GM06990 (cell line): Measurements from ENCODE around the gene PDE1A.

Source experiments
- DNase-seq: peaks from one replicate; pipeline ENCODE4 v3.0.0-alpha.2; 2011; ENCODE audit not compliant: insufficient read length; ENCODE audit errors: extremely low read depth
- H3K27me3 ChIP-seq: replicated peaks from 2 replicates; pipeline ENCODE4 v1.6.0; 2011; ENCODE audit warnings: low read length; ENCODE audit not compliant: control insufficient read depth, insufficient read depth
- H3K36me3 ChIP-seq: 2 replicates; pipeline ENCODE4 v1.5.1; 2011; ENCODE audit warnings: low read length; ENCODE audit not compliant: control insufficient read depth, insufficient read depth
- H3K4me3 ChIP-seq: replicated peaks from 2 replicates; pipeline ENCODE4 v1.5.1; 2011; ENCODE audit warnings: low read depth, mild to moderate bottlenecking, control low read depth, low read length
- TF ChIP-seq, protein P1 (sequence below): IDR thresholded peaks from 2 replicates; pipeline ENCODE4 v1.5.1; 2011; ENCODE audit warnings: low read length, control low read depth, mild to moderate bottlenecking, inconsistent platforms; ENCODE audit not compliant: insufficient read depth, poor library complexity, severe bottlenecking

Gene PDE1A

DNA sequence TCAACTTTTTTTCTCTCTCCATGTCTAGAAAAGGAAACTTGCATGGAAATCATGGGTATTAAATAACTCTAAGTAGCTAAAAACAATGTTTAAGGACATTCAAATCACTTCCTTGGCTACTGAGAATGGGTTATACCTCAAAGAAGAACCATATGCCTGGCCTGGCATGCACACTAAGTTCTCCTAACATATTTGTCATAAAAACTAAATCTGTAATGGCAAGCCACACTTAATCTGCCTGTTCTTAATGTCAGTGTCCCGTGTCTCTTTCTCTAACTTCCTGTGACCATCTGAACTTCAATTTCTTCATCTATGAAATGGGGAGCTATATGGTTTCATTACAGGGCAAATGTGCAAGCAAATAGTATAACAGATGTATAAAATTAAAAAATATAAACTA is 11.1 kb downstream of the PDE1A start:
- no peak for DNase-seq
- Histone ChIP-seq H3K4me3 (no peak overlapping the region), H3K36me3 (no peaks in the 10 kb centered on the region), H3K27me3 (no peaks in the 10 kb centered on the region)
- TF ChIP-seq, protein P1, sequence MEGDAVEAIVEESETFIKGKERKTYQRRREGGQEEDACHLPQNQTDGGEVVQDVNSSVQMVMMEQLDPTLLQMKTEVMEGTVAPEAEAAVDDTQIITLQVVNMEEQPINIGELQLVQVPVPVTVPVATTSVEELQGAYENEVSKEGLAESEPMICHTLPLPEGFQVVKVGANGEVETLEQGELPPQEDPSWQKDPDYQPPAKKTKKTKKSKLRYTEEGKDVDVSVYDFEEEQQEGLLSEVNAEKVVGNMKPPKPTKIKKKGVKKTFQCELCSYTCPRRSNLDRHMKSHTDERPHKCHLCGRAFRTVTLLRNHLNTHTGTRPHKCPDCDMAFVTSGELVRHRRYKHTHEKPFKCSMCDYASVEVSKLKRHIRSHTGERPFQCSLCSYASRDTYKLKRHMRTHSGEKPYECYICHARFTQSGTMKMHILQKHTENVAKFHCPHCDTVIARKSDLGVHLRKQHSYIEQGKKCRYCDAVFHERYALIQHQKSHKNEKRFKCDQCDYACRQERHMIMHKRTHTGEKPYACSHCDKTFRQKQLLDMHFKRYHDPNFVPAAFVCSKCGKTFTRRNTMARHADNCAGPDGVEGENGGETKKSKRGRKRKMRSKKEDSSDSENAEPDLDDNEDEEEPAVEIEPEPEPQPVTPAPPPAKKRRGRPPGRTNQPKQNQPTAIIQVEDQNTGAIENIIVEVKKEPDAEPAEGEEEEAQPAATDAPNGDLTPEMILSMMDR: no peak

DNA sequence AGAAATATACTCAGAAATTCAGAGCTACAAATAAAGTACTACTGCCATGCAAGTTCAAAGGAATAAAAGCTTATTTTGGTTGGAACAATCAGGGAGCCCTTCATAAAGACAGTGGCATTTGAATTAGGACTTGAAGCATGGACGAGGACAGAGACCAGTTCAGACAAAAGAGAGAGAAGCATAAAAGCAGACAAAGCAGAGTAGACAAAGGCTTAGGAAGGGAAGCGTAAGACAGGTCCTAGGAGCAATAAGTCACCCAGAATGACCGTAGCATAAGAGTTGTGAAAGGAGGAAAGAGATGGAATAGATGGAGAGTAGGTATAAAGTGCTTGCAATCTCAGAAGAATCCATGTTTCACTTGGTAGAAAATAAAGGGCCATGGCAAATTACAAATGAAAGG is 14.0 kb downstream of the PDE1A start:
- H3K27me3 ChIP-seq: no peaks in the 10 kb centered on the region
- no peak for DNase-seq
- H3K36me3 ChIP-seq: no peaks in the 10 kb centered on the region
- TF ChIP-seq, protein P1: no peak
- H3K4me3 ChIP-seq: no peak overlapping the region

DNA sequence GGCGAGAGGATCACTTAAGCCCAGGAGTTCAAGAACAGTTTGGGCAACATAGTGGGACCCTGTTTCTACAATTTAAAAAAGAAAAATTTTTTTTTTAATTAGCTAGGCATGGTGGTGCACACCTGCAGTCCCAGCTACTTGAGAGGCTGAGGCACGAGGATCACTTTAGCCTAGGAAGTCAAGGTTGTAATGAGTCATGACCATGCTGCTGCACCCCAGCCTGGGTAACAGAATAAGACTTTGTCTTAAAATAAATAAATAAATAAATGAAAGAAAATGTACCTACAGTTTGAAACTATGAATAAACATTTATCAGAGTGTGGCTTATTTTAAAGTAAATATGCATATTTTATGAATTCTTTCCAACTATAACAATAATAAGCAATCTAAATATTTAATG is 16.7 kb downstream of the PDE1A start:
- no peaks in the 10 kb centered on the region for H3K36me3 ChIP-seq
- DNase-seq: no peak
- no peaks in the 10 kb centered on the region for H3K27me3 ChIP-seq
- TF ChIP-seq, protein P1: no peak
- H3K4me3 ChIP-seq: no peak overlapping the region

DNA sequence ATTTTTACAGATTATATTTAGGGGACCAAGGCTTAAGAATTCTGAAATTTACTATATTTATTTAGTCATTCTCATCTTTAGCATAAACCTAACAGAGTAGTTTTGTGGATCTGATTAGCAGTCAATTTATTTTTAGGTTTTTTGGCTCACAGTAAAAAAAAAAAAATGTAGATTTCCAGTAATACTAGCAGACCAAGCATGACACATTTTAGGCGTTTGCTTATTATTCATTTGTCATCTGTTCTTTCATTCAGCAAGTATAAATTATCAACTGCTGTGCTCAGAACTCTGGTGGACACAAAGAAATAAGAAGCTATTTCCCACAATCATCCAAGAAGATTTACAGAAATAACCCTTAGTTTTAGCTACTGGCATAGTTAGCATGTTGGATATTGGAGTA is 20.6 kb downstream of the PDE1A start:
- no peaks in the 10 kb centered on the region for H3K36me3 ChIP-seq
- no peak overlapping the region for H3K4me3 ChIP-seq
- no peak for DNase-seq
- no peaks in the 10 kb centered on the region for H3K27me3 ChIP-seq
- TF ChIP-seq, protein P1: no peak

DNA sequence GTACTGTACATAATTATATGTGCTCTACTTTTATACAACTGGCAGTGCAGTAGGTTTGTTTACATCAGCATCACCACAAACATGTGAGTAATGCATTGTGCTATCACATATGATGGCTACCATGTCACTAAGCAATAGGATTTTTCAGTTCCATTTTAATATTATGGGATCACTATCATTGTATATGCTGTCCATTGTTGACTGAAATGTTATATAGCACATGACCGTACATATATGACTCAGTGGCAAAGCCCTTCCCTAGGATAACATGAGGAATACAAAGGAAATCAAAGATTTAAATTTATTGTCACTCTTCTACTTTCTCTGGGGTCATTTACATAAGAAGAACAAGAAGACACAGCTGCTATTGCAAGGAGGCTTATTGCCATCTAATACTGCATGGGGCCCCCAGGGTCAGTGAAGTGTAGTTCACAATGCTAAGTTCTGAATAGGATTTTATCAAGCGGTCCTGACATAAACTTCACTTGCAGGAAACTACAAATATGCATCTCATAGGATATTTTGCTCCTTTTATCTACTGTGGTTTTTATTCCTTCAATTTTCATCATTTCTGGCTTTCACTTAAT is 21.8 kb downstream of the PDE1A start:
- Histone ChIP-seq H3K4me3 (no peak overlapping the region), H3K27me3 (no peaks in the 10 kb centered on the region), H3K36me3 (no peaks in the 10 kb centered on the region)
- no peak for DNase-seq
- TF ChIP-seq, protein P1: no peak

DNA sequence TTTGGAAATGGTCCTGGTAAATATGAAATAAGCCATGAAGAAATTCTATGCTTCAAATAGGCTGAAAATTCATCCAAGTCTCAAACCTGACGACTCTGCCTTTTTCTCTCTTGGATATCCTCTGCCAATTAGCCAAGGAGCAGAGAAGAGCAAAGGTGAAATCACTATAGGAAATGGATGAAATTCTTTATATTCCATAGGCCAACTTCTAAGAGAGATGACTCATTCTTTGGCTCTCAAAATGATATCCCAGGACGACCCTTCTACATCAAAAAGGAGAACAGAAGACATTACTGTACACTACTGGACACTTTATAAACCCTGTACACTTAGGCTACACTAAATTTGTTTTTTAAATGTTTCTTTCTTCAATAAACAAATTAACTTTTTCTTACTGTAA is 22.7 kb downstream of the PDE1A start:
- Histone ChIP-seq H3K4me3 (no peak overlapping the region), H3K27me3 (no peaks in the 10 kb centered on the region), H3K36me3 (no peaks in the 10 kb centered on the region)
- TF ChIP-seq, protein P1: no peak
- DNase-seq: no peak
